GM23338 (cell line): ENCODE data around the gene TMEM30B. TPM values are rescaled to one million over a fixed set of nuclear protein-coding genes. Genes with fewer than 3 reads are reported as not detected.

ENCODE experiments used
- ATAC-seq: fragments of 200-7000 bp; cut with Tn5 transposase; 3 replicates; pipeline ENCODE4 v1.9.1; 2020
- DNase-seq: peaks from one replicate; pipeline ENCODE4 v3.0.0-alpha.2; 2015; ENCODE audit warnings: low spot score
- H2AFZ ChIP-seq: fragments of 200-600 bp; sonication (generic); 2 replicates; pipeline ENCODE4 v1.8.0; 2016; ENCODE audit warnings: antibody characterized with exemption, mild to moderate bottlenecking, moderate library complexity
- H3F3A ChIP-seq: fragments of 200-600 bp; sonication (generic); replicated peaks from 2 replicates; pipeline ENCODE4 v1.8.0; 2017; ENCODE audit warnings: antibody characterized with exemption, mixed run types, low read depth
- H3K27ac ChIP-seq: fragments of 200-600 bp; sonication (generic); 2 replicates; pipeline ENCODE4 v1.6.1; 2016; ENCODE audit warnings: low read depth
- H3K27me3 ChIP-seq: fragments of 200-600 bp; sonication (generic); 2 replicates; pipeline ENCODE4 v1.8.0; 2016; ENCODE audit warnings: mild to moderate bottlenecking, mixed run types, moderate library complexity; ENCODE audit not compliant: insufficient read depth
- H3K36me3 ChIP-seq: fragments of 200-600 bp; sonication (generic); 2 replicates; pipeline ENCODE4 v1.8.0; 2016; ENCODE audit warnings: mild to moderate bottlenecking; ENCODE audit not compliant: insufficient read depth
- H3K4me1 ChIP-seq: fragments of 200-600 bp; sonication (generic); 2 replicates; pipeline ENCODE4 v1.8.0; 2016; ENCODE audit warnings: mild to moderate bottlenecking, moderate library complexity; ENCODE audit not compliant: insufficient read depth
- H3K4me2 ChIP-seq: fragments of 200-600 bp; sonication (generic); 2 replicates; pipeline ENCODE4 v1.7.1; 2017; ENCODE audit warnings: mixed run types
- H3K4me3 ChIP-seq: fragments of 200-600 bp; sonication (generic); 2 replicates; pipeline ENCODE4 v1.6.1; 2016; ENCODE audit warnings: mixed run types
- H3K79me2 ChIP-seq: fragments of 200-600 bp; sonication (generic); replicated peaks from 2 replicates; pipeline ENCODE4 v1.8.0; 2017; ENCODE audit warnings: mild to moderate bottlenecking; ENCODE audit not compliant: insufficient read depth
- H3K9me2 ChIP-seq: fragments of 200-600 bp; sonication (generic); 2 replicates; pipeline ENCODE4 v1.8.0; 2017; ENCODE audit not compliant: insufficient read depth
- H4K20me1 ChIP-seq: fragments of 200-600 bp; sonication (generic); replicated peaks from 2 replicates; pipeline ENCODE4 v1.8.0; 2017; ENCODE audit warnings: mild to moderate bottlenecking; ENCODE audit not compliant: insufficient read depth
- H3K27ac Mint-ChIP-seq: 2 replicates; pipeline ENCODE4 v1.8.0; 2020; ENCODE audit warnings: inconsistent platforms, mild to moderate bottlenecking, moderate library complexity, mixed read lengths
- H3K27me3 Mint-ChIP-seq: 3 replicates; pipeline ENCODE4 v1.8.0; 2022; ENCODE audit warnings: low read depth, mild to moderate bottlenecking, moderate library complexity, mixed read lengths, inconsistent platforms; ENCODE audit not compliant: insufficient read depth, poor library complexity
- H3K36me3 Mint-ChIP-seq: 3 replicates; pipeline ENCODE4 v1.8.0; 2021; ENCODE audit warnings: low read depth, mild to moderate bottlenecking, inconsistent platforms, moderate library complexity, mixed read lengths
- H3K4me1 Mint-ChIP-seq: 3 replicates; pipeline ENCODE4 v1.8.0; 2020; ENCODE audit warnings: mild to moderate bottlenecking, inconsistent platforms, mixed read lengths
- H3K4me3 Mint-ChIP-seq: 3 replicates; pipeline ENCODE4 v1.8.0; 2021; ENCODE audit warnings: moderate library complexity, mild to moderate bottlenecking, inconsistent platforms, mixed read lengths
- H3K9me3 Mint-ChIP-seq: 3 replicates; pipeline ENCODE4 v1.8.0; 2020; ENCODE audit warnings: moderate library complexity, mild to moderate bottlenecking, inconsistent platforms, mixed read lengths
- CREB1 ChIP-seq: fragments of 250-450 bp; sonication (Bioruptor Pico); IDR thresholded peaks from 2 replicates; pipeline ENCODE4 v1.5.0; 2020; ENCODE audit warnings: low read depth, mild to moderate bottlenecking, moderate library complexity
- CTCF ChIP-seq, 2 experiments: fragments of 200-600 bp in 1 of 2; sonication (generic) in 1 of 2; conservative IDR thresholded peaks; 2 replicates each; pipeline versions ENCODE4 v1.5.1 to v1.6.1; 2016 to 2017; ENCODE audit warnings: antibody characterized with exemption in 2 of 2, low read depth in 2 of 2, mild to moderate bottlenecking in 2 of 2, moderate library complexity in 1 of 2
- ETS1 ChIP-seq: IDR thresholded peaks from 2 replicates; pipeline ENCODE4 v1.6.1; 2016; ENCODE audit warnings: antibody characterized with exemption
- EZH2 ChIP-seq: fragments of 200-600 bp; sonication (generic); IDR thresholded peaks from one replicate; pipeline ENCODE4 v1.8.0; 2017; ENCODE audit warnings: antibody characterized with exemption, mild to moderate bottlenecking, low read depth; ENCODE audit not compliant: unreplicated experiment
- EZH2phosphoT487 ChIP-seq: fragments of 200-600 bp; sonication (generic); IDR thresholded peaks from one replicate; pipeline ENCODE4 v1.8.1; 2018; ENCODE audit warnings: antibody characterized with exemption; ENCODE audit not compliant: unreplicated experiment
- JUNB ChIP-seq: IDR thresholded peaks from one replicate; pipeline ENCODE4 v1.6.1; 2016; ENCODE audit warnings: antibody characterized with exemption; ENCODE audit not compliant: unreplicated experiment
- NANOG ChIP-seq: IDR thresholded peaks from 2 replicates; pipeline ENCODE4 v1.6.1; 2016; ENCODE audit warnings: antibody characterized with exemption, borderline replicate concordance
- POLR2AphosphoS5 ChIP-seq: IDR thresholded peaks from 2 replicates; pipeline ENCODE4 v1.6.1; 2016; ENCODE audit warnings: antibody characterized with exemption, low read depth
- REST ChIP-seq: IDR thresholded peaks from one replicate; pipeline ENCODE4 v1.6.1; 2018; ENCODE audit warnings: antibody characterized with exemption; ENCODE audit not compliant: unreplicated experiment
- STAT1 ChIP-seq: IDR thresholded peaks from one replicate; pipeline ENCODE4 v1.6.1; 2016; ENCODE audit warnings: antibody characterized with exemption; ENCODE audit not compliant: unreplicated experiment
- ZNF114 ChIP-seq: fragments of 250-450 bp; sonication (Bioruptor Pico); IDR thresholded peaks from 2 replicates; pipeline ENCODE4 v1.5.0; 2020; ENCODE audit warnings: mild to moderate bottlenecking, moderate library complexity
- ZNF331 ChIP-seq: fragments of 250-450 bp; sonication (Bioruptor Pico); IDR thresholded peaks from 2 replicates; pipeline ENCODE4 v1.5.0; 2020; ENCODE audit warnings: low read depth, mild to moderate bottlenecking, moderate library complexity
- ZNF462 ChIP-seq: fragments of 250-450 bp; sonication (Bioruptor Pico); IDR thresholded peaks from 2 replicates; pipeline ENCODE4 v1.5.0; 2020; ENCODE audit warnings: mild to moderate bottlenecking, moderate library complexity
- polyA plus RNA-seq: library from polyadenylated mRNA; unstranded; fragments of >200 nt; fragmentation: Nextera tagmentation; extraction: Ambion mirVana; gene quantifications from 2 replicates; pipeline ENCODE4 v1.2.1, GENCODE V29; 2016
- total RNA-seq: library from RNA; depleted of rRNA; stranded (reverse); fragments of >200 nt; shearing (Covaris generic); gene quantifications from 2 replicates; pipeline ENCODE4 v1.2.3, GENCODE V29; 2014

Gene TMEM30B
- total and polyA plus RNA-seq, 2 experiments from 2014 or later: 7.2 to 22.9 TPM

GRCh38 chr14:61266436-61266835, 14.7 kb downstream of the TMEM30B start:
- no peaks in the 10 kb centered on the region for H3K36me3 Mint-ChIP-seq
- Histone ChIP-seq H4K20me1 (no peaks in the 10 kb centered on the region), H3K4me3 (no peak overlapping the region), H3K27ac (no peak overlapping the region), H3F3A (no peaks in the 10 kb centered on the region), H3K36me3 (no peaks in the 10 kb centered on the region), H3K79me2 (no peaks in the 10 kb centered on the region), H3K4me2 (no peak overlapping the region), H3K4me1 (no peaks in the 10 kb centered on the region), H3K9me2 (no peaks in the 10 kb centered on the region), H3K27me3 (peaks cover 4% of the 10 kb centered on the region; the same call in 1 of the 2 replicates), H2AFZ (no peak overlapping the region)
- 0 out of 3 replicates have a peak, but pooled peaks cover 2% of the 10 kb centered on the region for H3K4me1 Mint-ChIP-seq
- TF ChIP-seq CTCF (conservative IDR thresholded peaks at IDR 0.05; ENCODE audit: low read depth in 2 of 2): no peak
- no peak for TF ChIP-seq ZNF114 (CRISPR knock-in tag)
- TF ChIP-seq EZH2: no peak
- TF ChIP-seq ZNF462: no peak
- TF ChIP-seq JUNB: no peak
- TF ChIP-seq REST: no peak
- no peak for TF ChIP-seq ETS1
- TF ChIP-seq POLR2AphosphoS5: no peak
- TF ChIP-seq EZH2phosphoT487: no peak
- no peak for TF ChIP-seq CREB1 (CRISPR knock-in tag)
- no peak for TF ChIP-seq STAT1
- TF ChIP-seq NANOG: no peak
- TF ChIP-seq ZNF331 (CRISPR knock-in tag): no peak
- no peak for ATAC-seq
- no peak for DNase-seq
- H3K27me3 Mint-ChIP-seq: peaks cover 6% of the 10 kb centered on the region
- no peaks in the 10 kb centered on the region for H3K9me3 Mint-ChIP-seq
- no peak overlapping the region for H3K4me3 Mint-ChIP-seq
- no peak overlapping the region for H3K27ac Mint-ChIP-seq
